ENCODE measurements around the gene MED26.

DNA sequence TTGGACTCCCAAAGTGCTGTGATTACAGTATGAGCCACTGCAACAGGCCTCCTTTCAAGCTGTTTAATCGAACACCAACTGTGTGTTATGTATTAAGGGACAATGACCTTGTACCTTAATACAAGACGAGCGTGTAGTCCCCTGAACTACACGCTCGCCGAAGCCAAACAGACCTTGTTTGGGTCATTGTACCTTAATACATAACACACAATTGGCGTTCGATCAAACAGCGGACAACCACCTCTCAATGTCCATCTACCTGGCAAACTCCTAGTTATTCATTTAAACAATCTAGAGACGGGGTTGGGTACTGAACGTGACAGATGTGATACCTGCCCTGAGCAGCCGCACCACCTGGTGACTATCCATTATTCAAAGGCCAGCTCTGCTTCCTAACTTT lies 87.1 kb downstream of the MED26 start:
- TF ChIP-seq GATA3 (IDR thresholded peaks at IDR 0.05; ENCODE audit: low read depth, low read length), result no peak
- TF ChIP-seq GATA2 (IDR thresholded peaks at IDR 0.05; ENCODE audit: low read depth, low read length), result no peak

Data from SH-SY5Y (cell line).